GM23248 (cell line): ENCODE data around the gene FKBP1B.

Experiments
- EZH2 ChIP-seq: fragments of 200-600 bp; sonication (generic); IDR thresholded peaks from 2 replicates; pipeline ENCODE4 v1.6.1; 2018; ENCODE audit warnings: antibody characterized with exemption, mild to moderate bottlenecking; ENCODE audit not compliant: insufficient read depth, poor library complexity, severe bottlenecking
- EZH2phosphoT487 ChIP-seq: fragments of 200-600 bp; sonication (generic); IDR thresholded peaks from 2 replicates; pipeline ENCODE4 v1.6.1; 2018; ENCODE audit warnings: antibody characterized with exemption, moderate library complexity, mild to moderate bottlenecking, low read depth; ENCODE audit not compliant: insufficient read depth

DNA sequence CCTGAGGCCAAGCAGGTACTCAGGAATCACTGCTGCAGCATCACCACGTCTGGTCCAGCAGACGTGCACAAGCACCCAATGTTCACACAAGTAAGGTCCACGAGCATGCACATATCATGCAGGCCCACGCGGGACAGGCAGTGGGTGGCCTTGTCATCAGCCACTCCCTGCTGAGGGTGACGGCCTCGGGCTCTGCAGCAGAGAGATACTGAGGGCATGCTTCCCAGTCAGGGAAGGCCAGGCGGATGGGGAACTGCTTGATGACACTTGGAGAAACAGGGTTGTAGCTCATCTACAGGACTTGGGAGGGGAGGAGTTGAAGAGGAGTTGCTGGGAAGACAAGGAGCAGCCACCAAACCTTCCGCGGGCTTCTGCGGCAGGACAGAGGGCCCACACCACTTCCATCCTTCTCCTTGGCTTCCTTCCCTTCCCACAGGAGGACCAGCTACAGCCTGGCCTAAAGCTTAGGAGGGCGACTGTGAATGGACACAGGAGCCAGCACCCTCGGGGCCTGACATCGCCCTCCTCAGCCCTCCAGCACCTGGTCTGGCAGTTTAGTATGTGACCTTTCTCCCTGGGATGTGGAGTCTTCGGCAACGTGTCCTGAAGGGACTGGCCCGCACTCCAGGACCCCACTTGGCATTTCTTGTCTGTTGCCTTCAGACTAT, 24.4 kb upstream of the FKBP1B start:
- no peak for TF ChIP-seq EZH2
- no peak for TF ChIP-seq EZH2phosphoT487
